Loucy (cell line): ENCODE data around the gene KRTAP25-1.

Experiments
- H2AFZ ChIP-seq: fragments of 200-600 bp; sonication (generic); 2 replicates; pipeline ENCODE4 v1.6.0; 2016; ENCODE audit warnings: antibody characterized with exemption, mild to moderate bottlenecking, low read length, moderate library complexity
- H3F3A ChIP-seq: fragments of 200-600 bp; 2 replicates; pipeline ENCODE4 v1.6.0; 2016; ENCODE audit warnings: antibody characterized with exemption, low read depth, mild to moderate bottlenecking
- H3K27me3 ChIP-seq: fragments of 200-600 bp; sonication (generic); 2 replicates; pipeline ENCODE4 v1.6.1; 2014; ENCODE audit warnings: low read length, mild to moderate bottlenecking; ENCODE audit not compliant: insufficient read depth, poor library complexity, severe bottlenecking
- H3K36me3 ChIP-seq: fragments of 200-600 bp; sonication (generic); 2 replicates; pipeline ENCODE4 v1.6.1; 2016; ENCODE audit warnings: low read length; ENCODE audit not compliant: insufficient read depth
- H3K4me1 ChIP-seq: fragments of 200-600 bp; sonication (generic); 2 replicates; pipeline ENCODE4 v1.5.1; 2014; ENCODE audit warnings: low read length, mild to moderate bottlenecking; ENCODE audit not compliant: insufficient read depth, poor library complexity, severe bottlenecking
- H3K4me2 ChIP-seq: fragments of 200-600 bp; sonication (generic); 2 replicates; pipeline ENCODE4 v1.6.0; 2014; ENCODE audit warnings: antibody characterized with exemption, low read length, low read depth, mild to moderate bottlenecking; ENCODE audit not compliant: poor library complexity, severe bottlenecking
- H3K4me3 ChIP-seq: fragments of 200-600 bp; sonication (generic); 2 replicates; pipeline ENCODE4 v1.5.1; 2014; ENCODE audit warnings: low read length, mild to moderate bottlenecking, mixed read lengths; ENCODE audit not compliant: poor library complexity, severe bottlenecking
- H3K79me2 ChIP-seq: fragments of 200-600 bp; sonication (generic); 2 replicates; pipeline ENCODE4 v1.6.1; 2014; ENCODE audit warnings: low read length; ENCODE audit not compliant: insufficient read depth
- H3K9ac ChIP-seq: fragments of 200-600 bp; sonication (generic); 2 replicates; pipeline ENCODE4 v1.6.0; 2014; ENCODE audit warnings: mild to moderate bottlenecking, low read depth, low read length, moderate library complexity; ENCODE audit not compliant: poor library complexity, severe bottlenecking
- H3K9me2 ChIP-seq: fragments of 200-600 bp; sonication (generic); replicated peaks from 2 replicates; pipeline ENCODE4 v1.6.1; 2016; ENCODE audit warnings: low read depth, low read length, mixed read lengths
- H3K9me3 ChIP-seq: fragments of 200-600 bp; sonication (generic); 2 replicates; pipeline ENCODE4 v1.6.1; 2014; ENCODE audit warnings: mild to moderate bottlenecking, antibody characterized with exemption, low read length, low read depth; ENCODE audit not compliant: insufficient read depth
- H4K20me1 ChIP-seq: fragments of 200-600 bp; sonication (generic); 2 replicates; pipeline ENCODE4 v1.6.0; 2014; ENCODE audit warnings: antibody characterized with exemption, low read length, mild to moderate bottlenecking; ENCODE audit not compliant: insufficient read depth, poor library complexity, severe bottlenecking
- CTCF ChIP-seq: fragments of 200-600 bp; sonication (generic); conservative IDR thresholded peaks from 2 replicates; pipeline ENCODE4 v1.5.1; 2014; ENCODE audit warnings: mild to moderate bottlenecking, antibody characterized with exemption, low read length
- EZH2phosphoT487 ChIP-seq: fragments of 200-600 bp; IDR thresholded peaks from 2 replicates; pipeline ENCODE4 v1.6.1; 2018; ENCODE audit warnings: antibody characterized with exemption, mild to moderate bottlenecking, moderate library complexity, borderline replicate concordance

The KRTAP25-1 gene

DNA sequence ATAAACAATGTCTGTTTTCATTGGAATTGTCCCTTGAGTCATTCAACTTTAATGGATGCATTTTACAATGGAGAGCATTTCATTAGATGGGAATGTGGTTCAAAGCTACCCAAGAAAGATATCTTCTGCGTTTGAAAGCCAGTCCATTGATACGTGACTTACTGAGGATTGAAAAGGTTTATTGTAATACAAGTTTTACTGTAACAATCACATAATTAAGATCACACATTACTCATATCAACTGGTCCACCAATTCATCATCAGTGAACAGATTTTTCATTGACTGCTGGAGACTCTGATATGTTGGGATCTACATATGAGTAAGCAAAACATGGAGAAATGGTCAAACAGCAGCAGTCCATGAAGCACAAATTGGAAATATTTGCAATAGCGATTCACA lies 39.4 kb downstream of the KRTAP25-1 start:
- no peaks in the 10 kb centered on the region for H4K20me1 ChIP-seq
- H3F3A ChIP-seq = no peaks in the 10 kb centered on the region
- no peaks in the 10 kb centered on the region for H3K4me1 ChIP-seq
- H3K27me3 ChIP-seq = no peaks in the 10 kb centered on the region
- H2AFZ ChIP-seq = no peak overlapping the region
- H3K9ac ChIP-seq = no peak overlapping the region
- H3K36me3 ChIP-seq = no peaks in the 10 kb centered on the region
- H3K9me3 ChIP-seq = no peaks in the 10 kb centered on the region
- no peaks in the 10 kb centered on the region for H3K79me2 ChIP-seq
- H3K9me2 ChIP-seq = no peaks in the 10 kb centered on the region
- H3K4me2 ChIP-seq = no peak overlapping the region
- no peak overlapping the region for H3K4me3 ChIP-seq
- no peak for TF ChIP-seq EZH2phosphoT487
- TF ChIP-seq CTCF = no peak

GRCh38 chr21:30248844-30249243 lies 40.5 kb downstream of the KRTAP25-1 start:
- H3K36me3 ChIP-seq = no peaks in the 10 kb centered on the region
- no peaks in the 10 kb centered on the region for H4K20me1 ChIP-seq
- no peaks in the 10 kb centered on the region for H3K4me1 ChIP-seq
- H3K9me2 ChIP-seq = no peaks in the 10 kb centered on the region
- H3F3A ChIP-seq = no peaks in the 10 kb centered on the region
- no peak overlapping the region for H2AFZ ChIP-seq
- H3K9ac ChIP-seq = no peak overlapping the region
- TF ChIP-seq EZH2phosphoT487 = no peak
- TF ChIP-seq CTCF = no peak
- no peaks in the 10 kb centered on the region for H3K79me2 ChIP-seq
- no peak overlapping the region for H3K4me3 ChIP-seq
- H3K9me3 ChIP-seq = no peaks in the 10 kb centered on the region
- no peak overlapping the region for H3K4me2 ChIP-seq
- H3K27me3 ChIP-seq = no peaks in the 10 kb centered on the region

- Histone ChIP-seq H3K36me3 (no peaks in the 10 kb centered on the region), H3K9me2 (no peaks in the 10 kb centered on the region), H3F3A (no peaks in the 10 kb centered on the region), H3K9ac (no peak overlapping the region), H3K4me3 (no peak overlapping the region), H4K20me1 (no peaks in the 10 kb centered on the region), H3K4me2 (no peak overlapping the region), H3K4me1 (no peaks in the 10 kb centered on the region), H3K79me2 (no peaks in the 10 kb centered on the region), H2AFZ (no peak overlapping the region), H3K9me3 (no peaks in the 10 kb centered on the region), H3K27me3 (no peaks in the 10 kb centered on the region)
- TF ChIP-seq EZH2phosphoT487 = no peak
- no peak for TF ChIP-seq CTCF
These were observed 44.3 kb downstream of the KRTAP25-1 start for GRCh38 chr21:30245061-30245460.
